GM12801 (cell line): ENCODE data around the gene LRMDA.

Experiments
- CTCF ChIP-seq: IDR thresholded peaks from one replicate; pipeline ENCODE4 v1.5.1; 2011; ENCODE audit warnings: control low read depth; ENCODE audit not compliant: insufficient read length; ENCODE audit errors: extremely low read depth

Gene LRMDA

GRCh38 chr10:76319661-76320060 lies 888.2 kb downstream of the LRMDA start:
- TF ChIP-seq CTCF: no peak

GRCh38 chr10:76324283-76324682 lies 892.9 kb downstream of the LRMDA start:
- TF ChIP-seq CTCF: no peak

- no peak for TF ChIP-seq CTCF
Measured at GRCh38 chr10:76327441-76327840, 896.0 kb downstream of the LRMDA start.

- no peak for TF ChIP-seq CTCF
Measured at GRCh38 chr10:76328348-76328747, 896.9 kb downstream of the LRMDA start.

- no peak for TF ChIP-seq CTCF
Measured at GRCh38 chr10:76329891-76330575, 898.6 kb downstream of the LRMDA start.

- TF ChIP-seq CTCF: no peak
Measured at GRCh38 chr10:76331742-76332141, 900.3 kb downstream of the LRMDA start.

GRCh38 chr10:76333326-76333725 lies 901.9 kb downstream of the LRMDA start:
- TF ChIP-seq CTCF: no peak
